RWPE2 (cell line): ENCODE results near the gene CD8B.

ENCODE experiments used
- ATAC-seq: fragments of 200-7000 bp; cut with Tn5 transposase; 3 replicates; pipeline ENCODE4 v1.9.1; 2021; ENCODE audit warnings: low read depth
- DNase-seq: peaks from one replicate; pipeline ENCODE4 v3.0.0-alpha.2; 2020; ENCODE audit warnings: low spot score
- H3K27ac ChIP-seq: fragments of 450-650 bp; 2 replicates; pipeline ENCODE4 v1.5.1; 2017; ENCODE audit warnings: mild to moderate bottlenecking; ENCODE audit not compliant: poor library complexity, severe bottlenecking
- H3K27me3 ChIP-seq: fragments of 250-450 bp; sonication (Bioruptor Pico); 2 replicates; pipeline ENCODE4 v1.5.1; 2021; ENCODE audit warnings: mild to moderate bottlenecking, moderate library complexity; ENCODE audit not compliant: insufficient read depth, poor library complexity, severe bottlenecking
- H3K36me3 ChIP-seq: fragments of 250-450 bp; sonication (Bioruptor Pico); 2 replicates; pipeline ENCODE4 v1.5.1; 2020; ENCODE audit warnings: low read depth, mild to moderate bottlenecking, moderate library complexity
- H3K4me1 ChIP-seq: fragments of 250-450 bp; sonication (Bioruptor Pico); 2 replicates; pipeline ENCODE4 v1.5.1; 2021; ENCODE audit warnings: mild to moderate bottlenecking, moderate library complexity; ENCODE audit not compliant: insufficient read depth, poor library complexity, severe bottlenecking
- H3K4me3 ChIP-seq: fragments of 250-450 bp; sonication (Bioruptor Pico); 2 replicates; pipeline ENCODE4 v1.5.1; 2021; ENCODE audit warnings: mild to moderate bottlenecking, moderate library complexity; ENCODE audit not compliant: severe bottlenecking
- H3K9me3 ChIP-seq: fragments of 250-450 bp; sonication (Bioruptor Pico); 2 replicates; pipeline ENCODE4 v1.5.1; 2021; ENCODE audit warnings: mild to moderate bottlenecking, moderate library complexity; ENCODE audit not compliant: severe bottlenecking
- TF ChIP-seq, protein P1 (sequence below): fragments of 450-650 bp; IDR thresholded peaks from one replicate; pipeline ENCODE4 v1.5.1; 2017; ENCODE audit warnings: mild to moderate bottlenecking, moderate library complexity; ENCODE audit not compliant: poor library complexity, severe bottlenecking

The CD8B gene

DNA sequence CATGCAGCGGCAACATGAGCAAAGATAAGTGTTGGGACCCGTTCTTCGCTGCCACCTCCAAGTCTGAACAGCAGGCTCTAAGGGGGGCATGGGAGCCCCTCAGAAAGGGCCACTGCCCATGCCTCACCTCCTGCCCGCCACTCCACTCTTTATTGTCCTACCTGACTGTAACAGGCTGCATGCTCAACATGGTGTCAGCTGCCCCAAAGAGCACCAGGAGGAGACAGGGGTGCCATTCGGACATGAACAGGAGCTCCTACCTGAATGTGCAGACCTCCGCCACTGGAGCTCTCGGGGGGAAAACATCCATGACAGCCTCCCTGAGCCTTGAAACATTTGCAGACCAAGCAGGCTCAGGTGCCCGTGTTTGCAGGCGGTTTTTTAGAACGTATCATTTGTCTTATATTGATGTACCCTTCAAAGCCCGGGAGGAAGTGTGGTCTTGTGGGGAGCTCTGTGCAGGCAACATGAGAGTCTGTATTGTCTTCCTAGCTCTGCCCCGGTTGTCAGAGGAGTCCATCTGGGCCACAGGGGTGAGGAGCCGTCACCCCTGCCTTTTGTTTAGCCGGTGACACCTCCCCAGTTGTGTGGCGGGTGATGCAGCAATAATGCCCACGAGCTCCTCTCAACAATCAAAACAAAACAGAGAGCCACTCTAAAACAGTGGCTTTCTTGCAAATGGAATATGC lies 35.8 kb downstream of the CD8B start:
- no peaks in the 10 kb centered on the region for H3K27me3 ChIP-seq
- no peak for DNase-seq
- H3K36me3 ChIP-seq, result no peaks in the 10 kb centered on the region
- H3K4me1 ChIP-seq, result no peaks in the 10 kb centered on the region
- H3K9me3 ChIP-seq, result no peaks in the 10 kb centered on the region
- H3K27ac ChIP-seq, result no peak overlapping the region
- H3K4me3 ChIP-seq, result no peak overlapping the region
- TF ChIP-seq, protein P1, sequence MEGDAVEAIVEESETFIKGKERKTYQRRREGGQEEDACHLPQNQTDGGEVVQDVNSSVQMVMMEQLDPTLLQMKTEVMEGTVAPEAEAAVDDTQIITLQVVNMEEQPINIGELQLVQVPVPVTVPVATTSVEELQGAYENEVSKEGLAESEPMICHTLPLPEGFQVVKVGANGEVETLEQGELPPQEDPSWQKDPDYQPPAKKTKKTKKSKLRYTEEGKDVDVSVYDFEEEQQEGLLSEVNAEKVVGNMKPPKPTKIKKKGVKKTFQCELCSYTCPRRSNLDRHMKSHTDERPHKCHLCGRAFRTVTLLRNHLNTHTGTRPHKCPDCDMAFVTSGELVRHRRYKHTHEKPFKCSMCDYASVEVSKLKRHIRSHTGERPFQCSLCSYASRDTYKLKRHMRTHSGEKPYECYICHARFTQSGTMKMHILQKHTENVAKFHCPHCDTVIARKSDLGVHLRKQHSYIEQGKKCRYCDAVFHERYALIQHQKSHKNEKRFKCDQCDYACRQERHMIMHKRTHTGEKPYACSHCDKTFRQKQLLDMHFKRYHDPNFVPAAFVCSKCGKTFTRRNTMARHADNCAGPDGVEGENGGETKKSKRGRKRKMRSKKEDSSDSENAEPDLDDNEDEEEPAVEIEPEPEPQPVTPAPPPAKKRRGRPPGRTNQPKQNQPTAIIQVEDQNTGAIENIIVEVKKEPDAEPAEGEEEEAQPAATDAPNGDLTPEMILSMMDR, result no peak
- ATAC-seq, result no peak

DNA sequence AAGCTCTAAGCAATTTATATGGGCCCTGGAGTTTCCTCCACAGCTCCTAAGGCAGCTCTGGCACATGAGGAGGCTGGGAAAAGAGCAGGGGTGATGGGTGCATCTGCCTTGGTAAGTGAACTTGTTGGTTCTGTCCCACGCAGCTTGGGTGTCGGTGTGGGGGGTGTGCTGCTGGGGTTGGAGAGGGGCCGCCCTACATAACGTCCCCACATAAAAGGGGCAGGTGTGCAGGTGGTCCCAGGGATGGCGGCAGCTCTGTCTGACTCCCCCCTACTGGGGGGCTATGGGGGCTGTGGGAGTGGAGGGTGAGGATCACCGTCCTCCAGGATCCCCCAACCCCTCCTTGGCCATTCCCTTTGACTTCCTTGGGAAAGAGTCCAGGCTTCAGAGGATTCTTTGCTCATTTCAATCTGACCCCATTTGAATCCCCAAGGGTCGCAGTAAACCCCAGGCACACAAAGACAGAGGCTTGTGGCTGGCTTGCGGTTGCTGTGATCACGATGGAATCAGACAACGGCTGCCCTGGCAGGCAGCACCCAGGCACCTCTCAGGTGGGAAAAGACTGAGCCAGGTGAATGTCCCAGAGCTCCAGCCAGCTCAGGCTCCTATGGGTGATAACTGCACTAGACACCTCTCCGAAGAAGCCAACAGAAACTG lies 36.5 kb downstream of the CD8B start:
- H3K27ac ChIP-seq, result no peak overlapping the region
- TF ChIP-seq, protein P1, result no peak
- no peaks in the 10 kb centered on the region for H3K36me3 ChIP-seq
- no peak for ATAC-seq
- DNase-seq, result no peak
- H3K4me1 ChIP-seq, result no peaks in the 10 kb centered on the region
- no peaks in the 10 kb centered on the region for H3K9me3 ChIP-seq
- H3K4me3 ChIP-seq, result no peak overlapping the region
- H3K27me3 ChIP-seq, result no peaks in the 10 kb centered on the region

DNA sequence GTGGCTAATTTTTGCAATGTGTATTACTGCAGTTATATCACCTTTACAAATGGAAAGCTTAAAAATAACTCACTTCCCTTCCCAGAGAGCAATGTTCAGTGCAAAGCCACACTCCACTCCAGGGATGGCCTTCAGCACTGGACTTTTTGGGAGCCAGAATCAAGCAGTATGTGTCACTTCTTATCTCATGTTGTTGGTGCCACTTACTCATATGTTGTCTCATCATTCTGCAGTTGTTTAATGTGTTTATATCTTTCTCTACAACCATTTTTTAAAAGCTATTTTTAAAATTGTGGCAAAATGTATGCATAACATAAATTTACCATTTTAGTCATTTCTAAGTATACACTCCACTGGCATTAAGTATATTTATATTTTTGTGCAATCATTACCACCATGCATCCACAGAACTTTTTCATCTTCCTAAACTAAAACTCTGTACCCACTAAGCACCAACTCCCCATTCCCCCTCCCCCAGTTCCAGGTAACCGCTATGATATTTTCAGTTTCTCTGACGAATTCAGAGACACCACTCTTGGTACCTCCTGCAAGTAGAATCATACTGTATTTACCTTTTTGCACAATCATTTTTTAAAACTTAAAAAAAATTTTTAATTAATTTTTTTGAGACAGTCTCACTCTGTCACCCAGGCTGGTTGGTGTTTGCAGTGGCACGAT lies 38.9 kb downstream of the CD8B start:
- ATAC-seq, result no peak
- Histone ChIP-seq H3K27ac (no peak overlapping the region), H3K4me3 (no peak overlapping the region), H3K4me1 (no peaks in the 10 kb centered on the region), H3K9me3 (no peaks in the 10 kb centered on the region), H3K36me3 (no peaks in the 10 kb centered on the region), H3K27me3 (no peaks in the 10 kb centered on the region)
- TF ChIP-seq, protein P1, result no peak
- no peak for DNase-seq

DNA sequence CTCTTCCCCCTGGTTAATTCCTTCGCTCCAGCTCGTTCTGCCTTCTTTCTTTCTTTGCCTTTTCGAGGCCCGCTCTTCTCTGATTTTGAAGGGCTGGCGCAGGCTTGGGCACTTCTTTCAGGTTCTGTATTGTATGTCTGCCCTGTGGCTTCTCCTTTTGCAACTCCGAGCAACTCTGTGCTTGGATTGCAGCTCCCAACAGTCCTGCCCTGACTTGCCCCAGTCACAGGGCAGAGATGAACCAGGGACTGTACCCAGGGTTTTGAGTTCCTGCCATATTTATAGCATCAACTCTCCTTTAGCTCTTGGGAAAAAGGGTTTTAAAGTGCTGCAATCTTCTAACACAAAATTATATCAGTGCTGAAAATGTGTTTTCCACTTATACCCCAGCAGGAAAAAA lies 39.8 kb downstream of the CD8B start:
- Histone ChIP-seq H3K9me3 (no peaks in the 10 kb centered on the region), H3K4me1 (no peaks in the 10 kb centered on the region), H3K36me3 (no peaks in the 10 kb centered on the region), H3K27ac (no peak overlapping the region), H3K27me3 (no peaks in the 10 kb centered on the region), H3K4me3 (no peak overlapping the region)
- ATAC-seq, result no peak
- no peak for DNase-seq
- TF ChIP-seq, protein P1, result no peak
